Measurements from ENCODE around the gene SNED1. TPM values are rescaled to one million over a fixed set of nuclear protein-coding genes. Genes with fewer than 3 reads are reported as not detected.

SNED1 gene
- 1 to 10 TPM; 4.8 to 6.7 TPM for total RNA-seq

GRCh38 chr2:240997856-240998705, at the start of gene SNED1:
Gene SNED1, plus strand, starts transcription at chr2:240998618. Its CDS starts 220 bp downstream, at chr2:240998838.

GRCh38 chr2:241102239-241102803, 103.9 kb downstream of the SNED1 start, which contains the start of gene MTERF4:
Gene MTERF4, minus strand, starts transcription at chr2:241102287. Its CDS starts 14 bp downstream, at chr2:241102273.

Small RNA genes within 50 kb of the gene (small RNA-seq; reads per million reads assigned to genes)
- gene AC005237.2 = 0 reads per million in 2 donors

Other genes with a start within 250 kb of the SNED1 start
- gene KIF1A, start 178.4 kb upstream of the SNED1 start, total RNA-seq = 1 to 10 TPM in 1 of 2 donors, under 1 TPM in 1; 0.33 to 1.0 TPM
- gene AGXT, start 129.8 kb upstream of the SNED1 start, total RNA-seq = not detected
- not detected for gene MAB21L4, start 102.5 kb upstream of the SNED1 start, total RNA-seq
- under 1 TPM; under 0.01 TPM for gene CROCC2, start 92.3 kb upstream of the SNED1 start, total RNA-seq
- 10 to 100 TPM; 19.3 to 22.0 TPM for gene MTERF4, start 103.7 kb downstream of the SNED1 start, total RNA-seq
- gene PASK, start 150.9 kb downstream of the SNED1 start, total RNA-seq = 10 to 100 TPM in 1 of 2 donors, 1 to 10 TPM in 1; 7.2 to 11.0 TPM
- 10 to 100 TPM; 40.0 to 40.6 TPM for gene PPP1R7, start 151.8 kb downstream of the SNED1 start, total RNA-seq
- under 1 TPM; 0.33 to 0.34 TPM for gene ANO7, start 190.1 kb downstream of the SNED1 start, total RNA-seq

All from melanocyte of skin (primary cell).